Lung (tissue), 12 donors: Measurements from ENCODE around the gene TNK2. TPM values are rescaled to one million over a fixed set of nuclear protein-coding genes. Genes with fewer than 3 reads are reported as not detected.
"Not testable (repeated sequence)": the region's sequence is repeated elsewhere in the genome, so short reads cannot be mapped to it uniquely, and the experiment has no call there.

ENCODE experiments used
- ATAC-seq: fragments of 200-7000 bp; cut with Tn5 transposase; one replicate; pipeline ENCODE4 v1.9.1; 2020; ENCODE audit warnings: moderate number of reproducible peaks; ENCODE audit not compliant: insufficient read depth, low FRiP score
- DNase-seq, 3 donors: peaks; one replicate each; pipeline ENCODE4 v3.0.0-alpha.2; 2013 to 2017
- H3K27ac ChIP-seq, 2 donors: one replicate each; pipeline ENCODE4 v1.5.1; 2013; ENCODE audit warnings: mild to moderate bottlenecking in 2 of 2, moderate library complexity in 2 of 2, control low read depth in 1 of 2, inconsistent platforms in 1 of 2, low read depth in 1 of 2, low read length in 1 of 2
- H3K27me3 ChIP-seq, 3 donors: one replicate each; pipeline ENCODE4 v1.5.1; 2013; ENCODE audit warnings: low read length in 2 of 3; ENCODE audit not compliant: control insufficient read depth in 3 of 3, insufficient read depth in 3 of 3
- H3K36me3 ChIP-seq, 4 donors: one replicate each; pipeline ENCODE4 v1.5.1; 2013; ENCODE audit warnings: low read length in 4 of 4, mild to moderate bottlenecking in 1 of 4, moderate library complexity in 1 of 4; ENCODE audit not compliant: control insufficient read depth in 4 of 4, insufficient read depth in 4 of 4
- H3K4me1 ChIP-seq, 5 donors: one replicate each; pipeline ENCODE4 v1.5.1; 2013; ENCODE audit warnings: low read length in 5 of 5, mild to moderate bottlenecking in 2 of 5, moderate library complexity in 1 of 5; ENCODE audit not compliant: control insufficient read depth in 5 of 5, insufficient read depth in 5 of 5
- H3K4me3 ChIP-seq: one replicate; pipeline ENCODE4 v1.5.1; 2013; ENCODE audit warnings: mild to moderate bottlenecking, control low read depth, moderate library complexity
- H3K9ac ChIP-seq, 2 donors: one replicate each; pipeline ENCODE4 v1.5.1; 2013; ENCODE audit warnings: low read length in 2 of 2, control low read depth in 1 of 2; ENCODE audit not compliant: insufficient read depth in 1 of 2
- H3K9me3 ChIP-seq, 4 donors: one replicate each; pipeline ENCODE4 v1.5.1; 2013; ENCODE audit warnings: low read length in 3 of 4, mild to moderate bottlenecking in 1 of 4, moderate library complexity in 1 of 4; ENCODE audit not compliant: control insufficient read depth in 4 of 4, insufficient read depth in 3 of 4
- CTCF ChIP-seq: IDR thresholded peaks from 2 replicates; pipeline ENCODE4 v1.5.1; 2012; ENCODE audit warnings: mild to moderate bottlenecking; ENCODE audit errors: control extremely low read depth, extremely low read depth
- WGBS, 2 donors: extraction: QIAGEN DNeasy Blood & Tissue Kit; methylation state at CpG; one replicate each; pipeline ENCODE4 v1.1.7; 2013; 5-methylcytosine and 5-hydroxymethylcytosine counted together
- polyA plus RNA-seq, 2 donors: library from polyadenylated mRNA; stranded (reverse); fragments of 200-250 nt; gene quantifications; one replicate each; pipeline ENCODE4 v1.2.1, GENCODE V29; 2013
- total RNA-seq, 2 donors: library from RNA; depleted of rRNA in 1 of 2; stranded (reverse); fragments of >200 nt in 1 of 2; gene quantifications; one replicate each; pipeline ENCODE4 v1.2.1, GENCODE V29; 2014 to 2021
- donor health status: control.
- donor health status: control.
- donor health status: Bipolar disorder and iron deficiency.
- donor health status: healthy.
- donor health status: DM: yes; HTN: yes; CAD: no.

Gene TNK2
- total and polyA plus RNA-seq, 4 donors: 15.0 to 63.5 (median 35.6) TPM

- Histone ChIP-seq H3K36me3 (no peaks in the 10 kb centered on the region), H3K27me3 (peaks cover 0 to 8% (median 0%) of the 10 kb centered on the region in 3 donors), H3K9me3 (no peaks in the 10 kb centered on the region), H3K27ac (peak overlapping the region; percentile 30 to 89), H3K4me1 (peaks cover 0 to 10% (median 0%) of the 10 kb centered on the region in 5 donors), H3K4me3 (no peak overlapping the region), H3K9ac (peak overlapping the region in 1 of 2 donors; percentile 11)
- TF ChIP-seq CTCF: peak; percentile 90
- ATAC-seq (peak; percentile 91), DNase-seq (peak; percentile 92 to 94 (median 93))
- 25 to 37% methylated on average over 14 of the region's 14 CpGs for WGBS, 2 donors
Measured at GRCh38 chr3:195914648-195915473, 6.5 kb upstream of the TNK2 start.

- H3K4me1 ChIP-seq: peaks cover 0 to 12% (median 0%) of the 10 kb centered on the region in 5 donors
- not testable (repeated sequence) for H3K27ac ChIP-seq, H3K9me3 ChIP-seq, H3K27me3 ChIP-seq, H3K9ac ChIP-seq, ATAC-seq, H3K4me3 ChIP-seq, DNase-seq, H3K36me3 ChIP-seq
- 91 to 92% methylated on average over 8 of the region's 8 CpGs for WGBS, 2 donors
Measured at GRCh38 chr3:195914146-195914545, 5.8 kb upstream of the TNK2 start.

- no peak for TF ChIP-seq CTCF
- ATAC-seq (no peak), DNase-seq (no peak)
- H3K27ac ChIP-seq: no peak overlapping the region
- H3K4me1 ChIP-seq: peaks cover 0 to 14% (median 0%) of the 10 kb centered on the region in 5 donors
- no peaks in the 10 kb centered on the region for H3K9me3 ChIP-seq
- no peaks in the 10 kb centered on the region for H3K36me3 ChIP-seq
- no peak overlapping the region for H3K4me3 ChIP-seq
- H3K27me3 ChIP-seq: peaks cover 0 to 8% (median 0%) of the 10 kb centered on the region in 3 donors
- WGBS, 2 donors: 93% methylated on average over 11 of the region's 11 CpGs
- no peak overlapping the region for H3K9ac ChIP-seq
Measured at GRCh38 chr3:195913382-195913781, 5.0 kb upstream of the TNK2 start.

- peaks cover 0 to 29% (median 12%) of the 10 kb centered on the region in 5 donors for H3K4me1 ChIP-seq
- H3K36me3 ChIP-seq: no peaks in the 10 kb centered on the region
- no peak for TF ChIP-seq CTCF
- no peak for DNase-seq
- H3K9ac ChIP-seq: no peak overlapping the region
- 59 to 66% methylated on average over 4 of the region's 4 CpGs for WGBS, 2 donors
- H3K27ac ChIP-seq: no peak overlapping the region
- no peak overlapping the region for H3K4me3 ChIP-seq
- ATAC-seq: no peak
- H3K27me3 ChIP-seq: peaks cover 0 to 6% (median 0%) of the 10 kb centered on the region in 3 donors
- no peaks in the 10 kb centered on the region for H3K9me3 ChIP-seq
Measured at GRCh38 chr3:195911946-195912270, 3.6 kb upstream of the TNK2 start.
